Ectodermal cell (in vitro differentiated cells): ENCODE measurements around the gene KIT.

Experiments used
- H3K27ac ChIP-seq: 2 replicates; pipeline ENCODE4 v1.7.0; 2013; ENCODE audit warnings: mild to moderate bottlenecking, low read depth, low read length; ENCODE audit not compliant: insufficient read depth, poor library complexity, severe bottlenecking
- H3K27me3 ChIP-seq: 2 replicates; pipeline ENCODE4 v1.7.0; 2013; ENCODE audit warnings: mild to moderate bottlenecking, low read length; ENCODE audit not compliant: insufficient read depth, control insufficient read depth, poor library complexity, severe bottlenecking
- H3K36me3 ChIP-seq: one replicate; pipeline ENCODE4 v1.7.0; 2013; ENCODE audit warnings: low read length; ENCODE audit not compliant: control insufficient read depth, insufficient read depth
- H3K4me1 ChIP-seq: one replicate; pipeline ENCODE4 v1.7.0; 2013; ENCODE audit warnings: low read length; ENCODE audit not compliant: control insufficient read depth, insufficient read depth
- H3K4me3 ChIP-seq: 2 replicates; pipeline ENCODE4 v1.7.0; 2013; ENCODE audit warnings: low read depth, low read length, control low read depth; ENCODE audit not compliant: insufficient read depth
- H3K9me3 ChIP-seq: 2 replicates; pipeline ENCODE4 v1.7.0; 2013; ENCODE audit warnings: mild to moderate bottlenecking, low read length, moderate library complexity; ENCODE audit not compliant: control insufficient read depth
- WGBS, 2 experiments: methylation state at CpG; one replicate each; pipeline ENCODE4 v1.1.7; 2013; ENCODE audit warnings: missing lambda C conversion rate in 2 of 2; 5-methylcytosine and 5-hydroxymethylcytosine counted together

KIT gene

GRCh38 chr4:54764476-54764875 is 106.7 kb downstream of the KIT start:
- no peak overlapping the region for H3K4me3 ChIP-seq
- no peaks in the 10 kb centered on the region for H3K27me3 ChIP-seq
- H3K36me3 ChIP-seq, result no peaks in the 10 kb centered on the region
- no peaks in the 10 kb centered on the region for H3K9me3 ChIP-seq
- no peak overlapping the region for H3K27ac ChIP-seq
- WGBS, 2 experiments, result 90 to 91% methylated on average over 3 of the region's 3 CpGs
- H3K4me1 ChIP-seq, result no peaks in the 10 kb centered on the region

DNA sequence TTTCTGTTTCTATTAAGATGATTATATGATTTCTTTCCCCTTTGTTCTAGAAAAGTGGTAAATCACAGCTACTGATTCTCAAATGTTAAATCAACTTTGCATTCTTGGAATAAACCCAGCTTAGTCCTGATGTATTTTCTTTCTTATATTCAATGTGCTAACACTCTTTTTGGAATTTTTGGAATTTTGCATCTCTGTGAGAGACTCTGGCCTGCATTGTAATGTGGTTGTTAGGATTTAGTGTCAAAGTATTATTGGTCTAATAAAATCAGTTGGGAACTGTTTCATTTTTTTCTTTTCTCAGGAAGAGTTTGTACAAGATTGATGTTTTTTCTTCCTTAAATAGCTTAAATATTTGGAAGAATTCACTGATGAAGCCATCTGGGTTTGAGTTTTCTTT is 109.6 kb downstream of the KIT start:
- Histone ChIP-seq H3K4me1 (no peaks in the 10 kb centered on the region), H3K36me3 (no peaks in the 10 kb centered on the region), H3K9me3 (no peaks in the 10 kb centered on the region)

GRCh38 chr4:54773022-54773421 is 115.3 kb downstream of the KIT start:
- no peak overlapping the region for H3K4me3 ChIP-seq
- H3K36me3 ChIP-seq, result no peaks in the 10 kb centered on the region
- H3K27me3 ChIP-seq, result no peaks in the 10 kb centered on the region
- no peaks in the 10 kb centered on the region for H3K4me1 ChIP-seq
- H3K27ac ChIP-seq, result no peak overlapping the region
- WGBS, 2 experiments, result 93 to 98% methylated on average over 4 of the region's 4 CpGs
- no peaks in the 10 kb centered on the region for H3K9me3 ChIP-seq

More for the DNA sequence above, 109.6 kb downstream of the KIT start:
- Histone ChIP-seq H3K4me3 (no peak overlapping the region), H3K27ac (no peak overlapping the region), H3K27me3 (no peaks in the 10 kb centered on the region)

DNA sequence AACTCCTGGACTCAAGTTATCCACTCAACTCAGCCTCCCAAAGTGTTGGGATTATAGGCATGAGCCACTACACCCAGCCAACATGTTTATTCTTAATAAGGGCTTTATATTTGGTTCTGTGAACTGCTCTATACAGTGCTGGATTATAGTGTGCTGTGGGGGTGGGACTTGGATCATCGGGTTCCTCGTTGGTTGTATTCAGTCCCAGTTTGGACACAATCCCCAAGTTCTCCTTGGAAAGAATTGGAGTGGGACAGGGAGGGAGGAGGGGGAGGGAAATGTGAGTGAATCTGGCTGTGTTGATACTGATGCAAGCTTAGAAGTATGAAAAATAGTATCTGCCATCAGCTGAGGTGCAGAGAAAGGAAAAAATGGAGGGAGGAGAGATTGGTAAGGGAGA is 121.3 kb downstream of the KIT start:
- Histone ChIP-seq H3K36me3 (no peaks in the 10 kb centered on the region), H3K9me3 (no peaks in the 10 kb centered on the region), H3K27ac (no peak overlapping the region), H3K27me3 (no peaks in the 10 kb centered on the region), H3K4me3 (no peak overlapping the region), H3K4me1 (no peaks in the 10 kb centered on the region)
- WGBS, 2 experiments, result 90 to 98% methylated on average over 2 of the region's 2 CpGs

DNA sequence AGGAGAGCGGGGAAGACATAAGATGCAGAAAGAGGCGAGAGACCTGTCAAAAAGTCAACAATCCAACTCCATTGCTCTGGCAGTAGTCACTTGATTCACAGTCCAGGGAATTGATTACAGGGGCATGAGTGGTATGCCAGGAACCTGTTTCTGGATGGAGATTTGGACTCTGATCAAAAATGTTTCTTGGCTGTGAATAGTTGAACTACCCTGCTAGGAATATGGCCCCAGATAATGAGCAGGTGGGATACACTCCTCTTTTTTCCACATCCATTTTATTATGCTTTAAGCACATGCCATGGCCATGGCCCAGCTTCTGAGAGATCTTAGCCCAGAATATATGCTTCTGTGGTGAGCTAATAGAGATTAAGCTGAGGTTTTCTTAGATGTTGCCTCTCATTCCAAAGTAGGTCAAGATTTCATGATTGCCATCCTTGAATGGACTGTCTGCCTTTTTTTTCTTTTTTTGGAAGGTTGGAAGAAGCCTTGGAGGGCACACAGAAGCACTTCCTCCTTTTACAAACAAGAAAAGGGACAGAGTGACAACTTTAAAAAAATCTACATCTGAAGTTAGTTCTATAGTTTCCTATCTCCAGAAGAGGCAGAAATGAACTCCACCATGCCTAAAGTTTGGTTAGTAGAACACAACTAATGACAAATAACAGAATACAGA is 121.9 kb downstream of the KIT start:
- 92 to 94% methylated on average over 2 of the region's 2 CpGs for WGBS, 2 experiments
- Histone ChIP-seq H3K9me3 (no peaks in the 10 kb centered on the region), H3K27me3 (no peaks in the 10 kb centered on the region), H3K27ac (no peak overlapping the region), H3K4me3 (no peak overlapping the region), H3K36me3 (no peaks in the 10 kb centered on the region), H3K4me1 (no peaks in the 10 kb centered on the region)

GRCh38 chr4:54780149-54780495 is 122.4 kb downstream of the KIT start:
- no peaks in the 10 kb centered on the region for H3K9me3 ChIP-seq
- H3K4me3 ChIP-seq, result no peak overlapping the region
- H3K36me3 ChIP-seq, result no peaks in the 10 kb centered on the region
- no peak overlapping the region for H3K27ac ChIP-seq
- H3K27me3 ChIP-seq, result no peaks in the 10 kb centered on the region
- H3K4me1 ChIP-seq, result no peaks in the 10 kb centered on the region

GRCh38 chr4:54781756-54782155 is 124.0 kb downstream of the KIT start:
- Histone ChIP-seq H3K4me3 (no peak overlapping the region), H3K4me1 (no peaks in the 10 kb centered on the region), H3K27ac (no peak overlapping the region), H3K36me3 (no peaks in the 10 kb centered on the region), H3K9me3 (no peaks in the 10 kb centered on the region), H3K27me3 (no peaks in the 10 kb centered on the region)
- 82 to 83% methylated on average over 4 of the region's 4 CpGs for WGBS, 2 experiments

GRCh38 chr4:54783402-54784110 is 125.8 kb downstream of the KIT start:
- 95 to 96% methylated on average over 7 of the region's 7 CpGs for WGBS, 2 experiments
- Histone ChIP-seq H3K36me3 (no peaks in the 10 kb centered on the region), H3K27me3 (no peaks in the 10 kb centered on the region), H3K4me3 (no peak overlapping the region), H3K4me1 (no peaks in the 10 kb centered on the region), H3K9me3 (no peaks in the 10 kb centered on the region), H3K27ac (no peak overlapping the region)

DNA sequence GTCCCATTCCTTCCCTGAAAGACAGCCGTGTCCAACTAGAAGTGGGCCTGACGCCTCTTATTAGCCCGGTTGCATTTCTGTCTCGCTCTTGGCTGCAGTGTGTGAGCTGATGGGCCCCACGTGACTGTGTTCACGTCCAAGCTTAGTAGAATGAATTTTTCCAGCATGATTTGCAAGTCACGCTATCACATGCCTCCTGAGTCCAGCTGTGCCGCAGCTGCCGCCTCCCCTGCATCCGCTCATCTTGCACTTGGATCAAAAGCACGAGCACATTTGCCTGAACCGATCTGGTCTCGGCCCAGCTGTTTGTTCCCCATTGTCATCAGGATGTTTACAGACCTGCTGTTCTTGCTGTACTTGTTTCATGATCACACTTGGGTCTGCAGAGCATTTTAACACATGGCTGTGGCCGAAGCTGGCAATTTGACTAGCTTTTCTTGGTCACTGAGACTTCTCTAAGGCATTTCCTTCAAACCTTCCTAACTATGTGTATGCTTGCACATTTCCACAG is 126.5 kb downstream of the KIT start:
- Histone ChIP-seq H3K4me3 (no peak overlapping the region), H3K27ac (no peak overlapping the region), H3K4me1 (no peaks in the 10 kb centered on the region), H3K27me3 (no peaks in the 10 kb centered on the region), H3K36me3 (no peaks in the 10 kb centered on the region), H3K9me3 (no peaks in the 10 kb centered on the region)
- 93 to 94% methylated on average over 14 of the region's 14 CpGs for WGBS, 2 experiments
